ENCODE data around the gene ATL3.

Gene ATL3

DNA sequence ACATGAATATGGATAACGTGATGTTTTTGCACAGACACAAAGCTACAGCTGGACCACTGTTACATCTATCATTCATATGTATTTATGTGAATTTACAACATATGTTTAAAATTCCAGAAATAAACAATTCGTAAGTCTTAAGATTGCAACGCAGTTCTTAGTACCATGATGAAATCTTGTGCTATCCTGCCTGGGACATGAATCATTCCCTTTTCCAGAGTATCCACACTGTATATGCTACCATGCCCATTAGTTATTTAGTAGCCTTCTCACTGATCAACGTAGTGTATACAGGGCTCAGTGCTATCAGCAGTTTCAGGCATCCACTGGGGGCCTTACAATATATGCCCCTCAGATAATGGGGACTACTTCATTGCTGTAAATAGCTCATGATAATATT is 4.3 kb downstream of the ATL3 start:
- H3K4me3 ChIP-seq (ENCODE audit: low read length, poor library complexity, severe bottlenecking): peak overlapping the region; percentile 22
- H3K4me2 ChIP-seq (ENCODE audit: low read depth, low read length, poor library complexity, severe bottlenecking): peak overlapping the region; percentile 81
- H3K9ac ChIP-seq (ENCODE audit: low read depth, low read length, poor library complexity, severe bottlenecking): no peak overlapping the region
- H3K79me2 ChIP-seq (ENCODE audit: insufficient read depth, low read length): peaks cover 92% of the 10 kb centered on the region
- no peaks in the 10 kb centered on the region for H3K9me3 ChIP-seq (ENCODE audit: insufficient read depth, low read depth, low read length)
- no peaks in the 10 kb centered on the region for H3K27me3 ChIP-seq (ENCODE audit: insufficient read depth, low read length, poor library complexity, severe bottlenecking)
- TF ChIP-seq EZH2phosphoT487 (IDR thresholded peaks at IDR 0.05; ENCODE audit: borderline replicate concordance): no peak
- TF ChIP-seq, protein P1, sequence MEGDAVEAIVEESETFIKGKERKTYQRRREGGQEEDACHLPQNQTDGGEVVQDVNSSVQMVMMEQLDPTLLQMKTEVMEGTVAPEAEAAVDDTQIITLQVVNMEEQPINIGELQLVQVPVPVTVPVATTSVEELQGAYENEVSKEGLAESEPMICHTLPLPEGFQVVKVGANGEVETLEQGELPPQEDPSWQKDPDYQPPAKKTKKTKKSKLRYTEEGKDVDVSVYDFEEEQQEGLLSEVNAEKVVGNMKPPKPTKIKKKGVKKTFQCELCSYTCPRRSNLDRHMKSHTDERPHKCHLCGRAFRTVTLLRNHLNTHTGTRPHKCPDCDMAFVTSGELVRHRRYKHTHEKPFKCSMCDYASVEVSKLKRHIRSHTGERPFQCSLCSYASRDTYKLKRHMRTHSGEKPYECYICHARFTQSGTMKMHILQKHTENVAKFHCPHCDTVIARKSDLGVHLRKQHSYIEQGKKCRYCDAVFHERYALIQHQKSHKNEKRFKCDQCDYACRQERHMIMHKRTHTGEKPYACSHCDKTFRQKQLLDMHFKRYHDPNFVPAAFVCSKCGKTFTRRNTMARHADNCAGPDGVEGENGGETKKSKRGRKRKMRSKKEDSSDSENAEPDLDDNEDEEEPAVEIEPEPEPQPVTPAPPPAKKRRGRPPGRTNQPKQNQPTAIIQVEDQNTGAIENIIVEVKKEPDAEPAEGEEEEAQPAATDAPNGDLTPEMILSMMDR (conservative IDR thresholded peaks at IDR 0.05; ENCODE audit: low read length): no peak
- H3K9me2 ChIP-seq (replicated peaks; ENCODE audit: low read depth, low read length): no peaks in the 10 kb centered on the region
- no peak overlapping the region for H2AFZ ChIP-seq (ENCODE audit: low read length)
- H3K36me3 ChIP-seq (ENCODE audit: insufficient read depth, low read length): no peaks in the 10 kb centered on the region
- H3K4me1 ChIP-seq (ENCODE audit: insufficient read depth, low read length, poor library complexity, severe bottlenecking): peaks cover 50% of the 10 kb centered on the region
- no peaks in the 10 kb centered on the region for H3F3A ChIP-seq (ENCODE audit: low read depth)
- H4K20me1 ChIP-seq (ENCODE audit: insufficient read depth, low read length, poor library complexity, severe bottlenecking): peaks cover 83% of the 10 kb centered on the region

DNA sequence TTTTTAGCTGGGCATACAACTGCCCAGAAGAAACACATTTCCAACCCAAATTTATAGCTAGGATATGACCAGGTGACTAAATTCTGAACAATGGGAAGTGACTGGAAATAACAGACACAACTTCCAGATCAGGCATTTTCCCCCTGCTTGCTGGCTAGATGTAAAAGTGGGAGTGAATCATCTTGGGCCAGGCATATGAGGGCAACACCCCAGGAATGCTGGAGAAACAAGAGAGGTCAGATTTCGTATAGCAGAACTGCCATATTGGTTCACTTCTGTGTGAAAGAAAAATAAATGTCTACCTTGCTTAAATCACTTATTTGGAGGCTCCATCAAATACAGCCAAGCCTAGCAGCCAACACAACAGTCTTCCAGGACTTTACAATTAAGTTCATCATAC is 7.4 kb downstream of the ATL3 start:
- H3K79me2 ChIP-seq (ENCODE audit: insufficient read depth, low read length): peaks cover 98% of the 10 kb centered on the region
- H3K4me1 ChIP-seq (ENCODE audit: insufficient read depth, low read length, poor library complexity, severe bottlenecking): peaks cover 40% of the 10 kb centered on the region
- no peak overlapping the region for H3K4me3 ChIP-seq (ENCODE audit: low read length, poor library complexity, severe bottlenecking)
- no peaks in the 10 kb centered on the region for H3K36me3 ChIP-seq (ENCODE audit: insufficient read depth, low read length)
- no peaks in the 10 kb centered on the region for H3F3A ChIP-seq (ENCODE audit: low read depth)
- no peaks in the 10 kb centered on the region for H3K27me3 ChIP-seq (ENCODE audit: insufficient read depth, low read length, poor library complexity, severe bottlenecking)
- no peak for TF ChIP-seq EZH2phosphoT487 (IDR thresholded peaks at IDR 0.05; ENCODE audit: borderline replicate concordance)
- TF ChIP-seq, protein P1 (conservative IDR thresholded peaks at IDR 0.05; ENCODE audit: low read length): no peak
- no peaks in the 10 kb centered on the region for H3K9me2 ChIP-seq (replicated peaks; ENCODE audit: low read depth, low read length)
- peak overlapping the region; percentile 6 for H3K4me2 ChIP-seq (ENCODE audit: low read depth, low read length, poor library complexity, severe bottlenecking)
- no peaks in the 10 kb centered on the region for H3K9me3 ChIP-seq (ENCODE audit: insufficient read depth, low read depth, low read length)
- H4K20me1 ChIP-seq (ENCODE audit: insufficient read depth, low read length, poor library complexity, severe bottlenecking): peaks cover 90% of the 10 kb centered on the region
- H2AFZ ChIP-seq (ENCODE audit: low read length): no peak overlapping the region
- peak overlapping the region; percentile 2 for H3K9ac ChIP-seq (ENCODE audit: low read depth, low read length, poor library complexity, severe bottlenecking)

DNA sequence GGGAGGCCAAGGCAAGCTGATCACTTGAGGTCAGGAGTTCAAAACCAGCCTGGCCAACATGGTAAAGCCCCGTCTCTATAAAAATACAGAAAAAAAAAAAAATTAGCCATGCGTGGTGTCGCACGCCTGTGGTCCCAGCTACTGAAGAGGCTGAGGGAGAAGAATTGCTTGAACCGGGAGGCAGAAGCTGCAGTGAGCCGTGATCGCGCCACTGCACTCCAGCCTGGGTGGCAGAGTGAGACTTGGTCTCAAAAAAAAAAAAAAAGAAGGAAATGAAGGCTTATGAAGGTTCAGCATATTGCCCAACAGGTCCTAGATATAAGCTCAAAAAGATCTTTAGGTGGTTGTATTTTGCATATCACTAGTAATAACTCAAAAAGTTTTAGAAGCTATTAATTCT is 10.2 kb downstream of the ATL3 start:
- Histone ChIP-seq H4K20me1 (ENCODE audit: insufficient read depth, low read length, poor library complexity, severe bottlenecking) (peaks cover 62% of the 10 kb centered on the region), H3F3A (ENCODE audit: low read depth) (no peaks in the 10 kb centered on the region), H3K27me3 (ENCODE audit: insufficient read depth, low read length, poor library complexity, severe bottlenecking) (no peaks in the 10 kb centered on the region), H3K36me3 (ENCODE audit: insufficient read depth, low read length) (peaks cover 23% of the 10 kb centered on the region; the same call in 1 of the 2 replicates), H3K9me3 (ENCODE audit: insufficient read depth, low read depth, low read length) (no peaks in the 10 kb centered on the region), H3K9me2 (replicated peaks; ENCODE audit: low read depth, low read length) (no peaks in the 10 kb centered on the region), H3K9ac (ENCODE audit: low read depth, low read length, poor library complexity, severe bottlenecking) (no peak overlapping the region), H3K79me2 (ENCODE audit: insufficient read depth, low read length) (peaks cover 83% of the 10 kb centered on the region), H3K4me2 (ENCODE audit: low read depth, low read length, poor library complexity, severe bottlenecking) (no peak overlapping the region), H3K4me1 (ENCODE audit: insufficient read depth, low read length, poor library complexity, severe bottlenecking) (peaks cover 13% of the 10 kb centered on the region), H3K4me3 (ENCODE audit: low read length, poor library complexity, severe bottlenecking) (no peak overlapping the region), H2AFZ (ENCODE audit: low read length) (no peak overlapping the region)
- TF ChIP-seq EZH2phosphoT487 (IDR thresholded peaks at IDR 0.05; ENCODE audit: borderline replicate concordance): no peak
- TF ChIP-seq, protein P1 (conservative IDR thresholded peaks at IDR 0.05; ENCODE audit: low read length): no peak
